CD4-positive, alpha-beta T cell treated with Interleukin-15 for 4 hours (primary cell): Measurements from ENCODE around the gene KRT80.

Experiments used
- DNase-seq: peaks from one replicate; pipeline ENCODE4 v3.0.0-alpha.2; 2020; ENCODE audit warnings: low spot score

Gene KRT80

GRCh38 chr12:52198454-52199215 lies 6.8 kb upstream of the KRT80 start:
- no peak for DNase-seq

GRCh38 chr12:52197371-52198231 lies 5.8 kb upstream of the KRT80 start:
- no peak for DNase-seq

- no peak for DNase-seq
Measured at GRCh38 chr12:52195065-52195730, 3.4 kb upstream of the KRT80 start.

GRCh38 chr12:52193991-52194390 lies 2.2 kb upstream of the KRT80 start:
- DNase-seq, result no peak

DNA sequence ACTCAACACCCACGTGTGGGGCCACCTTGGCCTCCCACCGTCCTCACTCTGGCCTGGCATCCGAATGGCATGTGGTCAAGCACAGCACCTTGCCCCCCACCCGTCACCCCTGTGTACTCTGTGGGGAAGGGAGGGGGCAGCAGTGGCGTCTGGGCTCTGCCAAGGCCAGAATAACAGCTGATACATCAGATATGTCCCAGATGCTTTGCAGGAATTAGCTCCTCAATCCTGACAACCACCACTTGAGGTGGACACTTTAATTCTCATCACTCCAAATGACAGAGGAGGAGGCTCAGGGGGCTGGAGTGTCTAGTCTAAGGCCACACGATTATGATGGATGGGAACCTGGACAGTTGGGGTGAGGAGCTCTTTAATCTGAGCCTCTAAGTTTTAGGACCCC lies 1.7 kb upstream of the KRT80 start:
- DNase-seq, result no peak

GRCh38 chr12:52190860-52191729 lies 719 bp downstream of the KRT80 start:
- no peak for DNase-seq

DNA sequence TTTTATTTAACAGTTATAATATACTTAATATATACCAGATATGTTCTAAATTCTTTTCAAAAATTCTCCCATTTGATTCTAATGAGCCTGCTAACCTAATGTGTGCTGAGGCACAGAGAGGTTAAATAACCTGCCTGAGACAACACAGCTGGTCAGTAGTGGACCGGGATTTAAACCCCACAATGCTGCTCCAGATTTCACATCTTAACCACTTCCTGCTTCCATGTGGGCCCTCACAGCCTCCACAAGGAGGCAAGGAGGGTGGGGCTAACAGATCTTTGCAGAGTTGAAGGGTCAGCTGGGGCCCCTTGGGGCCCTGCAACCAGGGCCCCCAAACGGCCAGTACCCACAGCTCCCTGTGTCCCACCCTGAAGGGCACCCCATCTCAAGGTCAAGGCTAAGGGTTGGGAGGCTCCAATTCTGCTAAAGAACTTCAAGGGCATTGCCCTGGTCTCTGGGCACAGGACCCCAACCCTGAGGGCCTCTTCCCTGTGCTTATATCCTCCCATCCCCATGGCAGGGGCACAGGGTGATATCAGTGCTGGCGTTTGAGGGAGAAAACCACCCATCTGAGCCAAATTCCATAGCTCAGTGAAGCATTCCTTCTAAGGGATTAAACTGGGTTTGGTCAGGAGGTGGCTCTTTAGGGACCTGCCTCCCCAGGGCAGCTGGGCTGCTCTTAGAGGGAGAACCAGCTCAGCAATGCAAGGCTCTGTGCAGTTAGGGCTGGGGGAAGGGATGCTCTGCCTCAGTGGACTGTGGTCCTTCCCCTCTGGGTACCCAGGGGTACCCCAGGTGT lies 2.2 kb downstream of the KRT80 start:
- no peak for DNase-seq

DNA sequence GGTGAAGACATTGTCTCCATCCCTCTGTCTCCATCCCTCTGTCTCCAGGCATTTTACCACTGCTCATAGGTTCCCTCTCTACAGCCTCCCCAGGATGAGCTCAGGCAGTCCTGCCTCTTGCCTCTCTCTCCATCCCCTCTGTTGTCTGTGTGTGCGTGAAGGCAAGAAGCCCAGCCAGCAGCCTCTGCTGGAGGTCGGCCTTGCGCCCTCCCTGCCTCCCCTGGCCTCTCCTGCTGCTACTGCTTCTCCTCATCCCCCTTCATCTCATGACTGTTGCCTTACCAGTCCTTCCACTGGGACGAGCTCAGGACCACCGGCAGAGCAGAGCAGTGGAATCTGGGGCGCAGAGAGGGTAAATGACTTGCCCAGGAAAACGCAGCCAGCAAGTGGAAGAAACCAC lies 3.2 kb downstream of the KRT80 start:
- DNase-seq, result no peak

GRCh38 chr12:52187640-52188039 lies 4.2 kb downstream of the KRT80 start:
- no peak for DNase-seq

GRCh38 chr12:52187206-52187605 lies 4.6 kb downstream of the KRT80 start:
- DNase-seq, result no peak

DNA sequence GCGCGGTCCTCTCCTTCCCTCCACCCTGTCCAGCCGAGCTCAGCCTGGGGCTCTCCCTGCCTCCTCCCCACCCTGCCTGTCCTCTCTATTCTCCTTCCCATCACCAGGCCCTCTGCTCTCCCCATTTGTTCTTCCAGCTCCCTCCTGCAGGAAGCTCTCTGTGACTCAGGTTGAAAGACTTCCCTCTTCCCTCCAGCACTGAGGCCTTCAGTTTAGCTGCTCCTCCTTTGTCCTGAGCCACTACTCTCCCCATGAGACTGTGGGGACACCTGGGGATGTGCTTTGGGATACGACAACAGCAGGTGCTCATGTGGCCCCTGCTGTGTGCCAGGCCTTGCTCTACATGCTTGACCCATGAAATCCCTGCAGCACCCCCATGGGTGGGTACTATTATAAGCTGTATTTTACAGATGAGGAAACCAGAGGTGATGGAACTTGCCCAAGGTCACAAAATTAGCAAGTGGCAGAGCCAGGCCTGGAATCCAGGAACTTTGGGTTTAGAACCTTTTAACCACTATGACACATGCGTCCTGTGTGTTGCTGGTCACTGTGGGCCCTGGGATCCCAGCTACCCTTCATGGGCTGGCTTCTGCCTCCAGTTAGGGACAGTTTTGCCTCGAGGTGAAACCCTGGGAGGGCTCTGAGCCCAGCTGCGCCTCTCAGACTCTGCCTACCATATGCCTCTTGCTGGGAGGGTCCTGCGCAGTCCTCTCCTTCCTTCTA lies 5.5 kb downstream of the KRT80 start:
- no peak for DNase-seq

GRCh38 chr12:52185400-52185967 lies 6.3 kb downstream of the KRT80 start:
- DNase-seq, result no peak

- no peak for DNase-seq
Measured at GRCh38 chr12:52184813-52185212, 7.0 kb downstream of the KRT80 start.

- DNase-seq, result no peak
Measured at GRCh38 chr12:52183971-52184370, 7.8 kb downstream of the KRT80 start.

- no peak for DNase-seq
Measured at GRCh38 chr12:52183544-52183910, 8.3 kb downstream of the KRT80 start.

DNA sequence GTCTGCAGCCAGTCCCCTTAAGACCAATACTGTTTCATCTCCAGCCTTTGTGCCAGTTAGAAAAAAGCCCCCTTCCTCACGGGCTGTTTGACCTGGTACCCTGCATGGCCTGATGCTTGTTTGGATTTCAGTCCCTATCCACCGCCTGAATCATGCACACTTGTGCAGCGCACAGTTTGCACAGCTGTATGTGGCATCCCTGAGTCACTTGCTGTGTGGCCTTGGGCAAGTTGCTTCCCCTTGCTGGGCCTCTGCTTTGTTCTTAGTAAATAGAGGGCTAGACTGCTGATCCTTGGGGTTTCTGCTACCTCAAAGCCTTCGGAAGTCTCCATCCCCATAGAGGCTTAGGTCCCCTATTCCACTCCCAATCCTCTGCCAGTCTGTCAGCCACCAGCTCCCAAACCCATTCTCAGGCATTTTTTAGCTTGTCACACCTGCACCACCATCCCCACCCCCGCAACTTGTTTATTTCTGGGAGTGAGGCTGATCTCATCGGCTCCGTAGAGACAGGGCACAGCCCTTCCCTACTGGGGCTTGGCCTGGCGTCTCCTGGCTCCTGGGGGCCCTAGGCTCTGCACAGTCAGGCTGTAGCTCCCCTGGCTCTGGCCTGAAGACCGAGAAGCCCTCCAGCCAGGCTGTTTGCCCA lies 8.8 kb downstream of the KRT80 start:
- no peak for DNase-seq

- no peak for DNase-seq
Measured at GRCh38 chr12:52182384-52182783, 9.4 kb downstream of the KRT80 start.

DNA sequence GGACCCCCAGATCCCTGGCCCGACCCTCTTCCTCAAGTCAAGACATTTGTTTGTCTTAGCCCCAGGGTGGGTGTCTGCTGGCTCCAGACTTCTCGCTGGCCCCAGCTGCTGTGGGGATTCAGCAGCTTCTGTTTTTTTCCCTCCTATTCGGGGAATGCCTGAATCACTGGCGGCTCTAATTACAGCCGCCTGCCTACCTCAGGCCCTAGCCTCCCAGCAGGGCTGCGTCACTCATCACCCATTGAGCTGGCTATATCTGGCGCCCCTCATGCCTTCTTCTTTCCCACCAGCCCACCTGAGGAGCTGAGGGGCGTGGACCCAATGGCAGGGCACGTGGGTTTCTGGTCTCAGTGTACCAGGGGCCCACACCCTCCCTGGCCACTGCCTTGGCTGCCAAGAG lies 10.1 kb downstream of the KRT80 start:
- DNase-seq, result no peak

GRCh38 chr12:52180971-52181628 lies 10.7 kb downstream of the KRT80 start:
- no peak for DNase-seq
